T-helper 1 cell treated with Interleukin-12 subunit alpha and Interleukin-12 subunit beta and Interleukin-4 antibody, amounts not matched to agents 30 μg/mL and 1 μg/mL, for 36 hours (primary cell): ENCODE measurements around the gene ARHGEF16.

Experiments used
- H3K27ac Mint-ChIP-seq: one replicate; pipeline ENCODE4 v1.8.0; 2021; ENCODE audit warnings: mild to moderate bottlenecking, mixed read lengths
- H3K27me3 Mint-ChIP-seq: one replicate; pipeline ENCODE4 v1.8.0; 2021; ENCODE audit warnings: low read depth, mixed read lengths
- H3K36me3 Mint-ChIP-seq: one replicate; pipeline ENCODE4 v1.8.0; 2021; ENCODE audit warnings: low read depth, mixed read lengths
- H3K4me1 Mint-ChIP-seq: one replicate; pipeline ENCODE4 v1.8.0; 2021; ENCODE audit warnings: low read depth, mixed read lengths
- H3K4me3 Mint-ChIP-seq: one replicate; pipeline ENCODE4 v1.8.0; 2021; ENCODE audit warnings: mild to moderate bottlenecking, moderate library complexity, mixed read lengths
- H3K9me3 Mint-ChIP-seq: one replicate; pipeline ENCODE4 v1.8.0; 2021; ENCODE audit warnings: mixed read lengths

Gene ARHGEF16

DNA sequence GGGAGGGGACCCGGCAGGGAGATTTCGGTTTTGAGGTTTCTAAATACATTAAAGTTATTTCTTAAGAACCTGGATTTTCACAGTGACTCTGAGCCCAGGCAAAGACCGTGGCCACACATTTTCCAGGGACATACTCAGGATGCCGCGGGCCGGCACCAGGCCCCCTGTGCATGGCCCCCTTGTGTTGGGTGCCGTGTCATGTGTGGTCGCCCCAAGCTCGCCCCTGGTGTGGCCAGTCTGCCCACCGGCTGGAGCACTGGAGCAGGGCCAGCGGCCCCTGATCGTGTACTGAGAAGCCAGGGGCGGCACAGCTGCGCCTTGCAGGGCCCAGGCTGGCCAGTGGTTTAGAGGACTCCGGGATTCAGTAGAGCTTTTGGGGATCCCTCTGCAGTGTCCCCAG, 26.6 kb downstream of the ARHGEF16 start:
- Mint-ChIP-seq H3K27me3 (no peaks in the 10 kb centered on the region), H3K27ac (no peak overlapping the region), H3K36me3 (no peaks in the 10 kb centered on the region), H3K4me3 (no peak overlapping the region), H3K9me3 (no peaks in the 10 kb centered on the region), H3K4me1 (no peaks in the 10 kb centered on the region)

DNA sequence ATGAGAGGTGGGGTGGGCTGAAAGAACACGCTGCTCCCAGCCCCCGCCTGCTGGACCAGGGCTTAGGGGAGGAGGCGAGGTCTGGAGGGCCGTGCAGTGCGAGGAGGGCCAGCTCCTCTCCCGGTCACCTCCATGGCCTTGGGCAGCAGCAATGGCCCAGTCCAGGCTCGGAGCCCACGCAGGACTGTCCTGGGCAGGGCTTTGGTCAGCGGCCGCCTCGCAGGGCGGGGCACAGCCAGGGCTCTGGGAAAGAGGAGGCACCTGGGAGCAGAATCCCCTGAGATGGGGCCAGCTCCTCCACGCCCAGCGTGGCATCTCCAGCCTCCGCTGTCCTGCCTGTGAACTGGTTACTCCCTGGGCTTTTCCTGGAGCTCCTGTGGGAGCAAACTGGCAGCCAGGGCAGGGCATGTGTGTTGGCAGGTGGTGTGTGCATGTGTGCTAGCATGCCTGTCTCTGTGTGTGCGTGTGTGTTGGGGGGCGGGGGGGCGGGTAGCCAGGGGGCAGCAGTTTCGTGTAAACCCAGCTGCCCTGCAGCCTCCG, 27.4 kb downstream of the ARHGEF16 start:
- Mint-ChIP-seq H3K27ac (no peak overlapping the region), H3K27me3 (no peaks in the 10 kb centered on the region), H3K9me3 (no peaks in the 10 kb centered on the region), H3K4me1 (no peaks in the 10 kb centered on the region), H3K36me3 (no peaks in the 10 kb centered on the region), H3K4me3 (no peak overlapping the region)

DNA sequence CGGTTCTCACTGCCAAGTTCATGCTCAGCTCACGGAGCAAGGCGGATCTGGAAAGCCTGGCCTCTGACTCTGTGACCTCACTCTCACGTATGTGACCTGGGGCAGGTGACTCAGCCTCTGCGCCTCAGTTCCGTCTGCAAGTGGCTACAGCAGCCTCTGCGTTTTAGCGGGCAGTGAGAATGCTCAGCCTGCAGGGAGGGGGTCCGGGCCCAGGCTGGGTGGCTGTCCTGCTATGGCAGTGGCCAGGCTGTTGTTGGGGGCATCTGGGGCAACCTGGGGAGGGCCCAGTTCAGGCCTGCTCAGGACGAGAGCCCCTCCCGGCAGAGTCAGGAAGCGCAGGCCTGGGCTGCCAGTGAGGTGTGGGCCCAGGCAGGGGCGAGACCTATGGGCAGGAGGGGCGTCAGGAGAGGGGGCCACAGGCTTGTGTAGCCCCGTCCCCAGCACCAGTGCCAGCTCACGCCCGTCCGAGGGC, 27.9 kb downstream of the ARHGEF16 start:
- no peak overlapping the region for H3K4me3 Mint-ChIP-seq
- H3K27ac Mint-ChIP-seq, result no peak overlapping the region
- H3K4me1 Mint-ChIP-seq, result no peaks in the 10 kb centered on the region
- no peaks in the 10 kb centered on the region for H3K27me3 Mint-ChIP-seq
- H3K36me3 Mint-ChIP-seq, result no peaks in the 10 kb centered on the region
- H3K9me3 Mint-ChIP-seq, result no peaks in the 10 kb centered on the region

DNA sequence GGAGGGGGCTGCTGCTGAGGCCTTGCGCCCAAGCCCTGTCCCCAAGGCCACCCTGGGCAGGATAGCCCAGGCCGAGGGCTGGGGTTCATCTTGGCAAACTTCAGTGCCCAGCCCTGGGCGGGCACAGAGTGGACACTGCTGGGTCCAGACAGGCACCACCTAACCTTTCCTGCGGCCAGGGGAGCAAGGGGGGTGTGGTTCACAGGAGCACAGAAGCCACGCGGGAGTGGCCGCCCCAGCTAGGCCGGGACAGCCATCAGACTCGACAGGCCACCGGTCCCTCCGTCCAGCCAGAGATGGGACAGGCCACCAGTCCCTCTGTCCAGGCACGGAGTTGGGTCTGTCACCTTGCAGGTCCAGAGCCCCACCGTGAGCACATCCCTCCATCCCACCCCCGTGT, 28.9 kb downstream of the ARHGEF16 start:
- Mint-ChIP-seq H3K36me3 (no peaks in the 10 kb centered on the region), H3K27me3 (no peaks in the 10 kb centered on the region), H3K4me3 (no peak overlapping the region), H3K27ac (no peak overlapping the region), H3K9me3 (no peaks in the 10 kb centered on the region), H3K4me1 (no peaks in the 10 kb centered on the region)

DNA sequence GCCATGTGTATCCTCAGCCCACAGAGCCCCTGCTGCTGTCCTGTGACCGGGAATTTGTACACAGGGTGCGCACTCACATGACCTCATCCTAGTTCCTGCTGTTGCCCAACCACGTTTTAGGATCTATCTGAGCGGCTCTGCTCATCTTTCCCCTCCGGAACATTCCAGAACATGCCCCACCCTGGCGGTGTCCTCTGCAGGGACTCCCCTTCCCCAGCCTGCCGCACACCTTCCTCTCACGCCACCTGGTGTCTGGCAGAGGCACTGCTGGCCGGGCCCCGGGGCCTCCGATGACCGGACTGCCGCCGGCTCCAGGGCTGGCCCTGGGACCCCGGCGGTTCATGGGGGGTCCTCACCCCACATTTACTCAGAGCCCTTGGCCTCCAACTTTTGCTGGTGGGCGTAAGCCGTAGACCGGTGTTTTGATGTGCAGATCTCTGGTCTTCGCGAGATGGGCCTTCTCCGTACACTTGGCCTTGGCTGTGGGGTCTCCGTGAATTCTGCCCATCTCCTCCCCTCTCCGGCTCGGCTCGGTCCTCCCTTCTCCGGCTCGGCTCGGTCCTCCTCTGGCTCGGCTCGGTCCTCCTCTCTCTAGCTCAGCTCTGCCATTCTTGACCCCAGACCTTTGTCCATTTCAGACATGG, 29.5 kb downstream of the ARHGEF16 start:
- Mint-ChIP-seq H3K27me3 (no peaks in the 10 kb centered on the region), H3K4me3 (no peak overlapping the region), H3K4me1 (no peaks in the 10 kb centered on the region), H3K9me3 (peaks cover 4% of the 10 kb centered on the region), H3K27ac (no peak overlapping the region), H3K36me3 (no peaks in the 10 kb centered on the region)

DNA sequence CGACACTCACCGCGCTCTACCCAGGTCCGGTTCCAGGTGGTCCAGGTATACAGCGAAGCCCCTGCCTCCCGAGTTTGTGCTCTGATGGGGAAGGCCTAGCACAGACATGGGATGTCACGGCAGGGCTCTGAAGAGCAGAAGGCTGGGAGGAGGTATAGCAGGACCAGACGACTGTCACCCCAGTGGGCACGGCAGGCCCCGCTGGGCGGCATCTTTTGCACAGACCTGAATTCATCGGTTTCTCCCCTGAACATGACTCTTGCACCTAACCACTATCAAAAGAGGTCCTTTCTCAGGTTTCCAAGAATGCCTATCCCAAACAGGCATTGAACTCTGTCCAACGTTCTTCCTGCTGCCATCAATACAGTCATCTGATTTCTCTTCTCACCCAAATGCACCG, 30.6 kb downstream of the ARHGEF16 start:
- Mint-ChIP-seq H3K36me3 (no peaks in the 10 kb centered on the region), H3K9me3 (peaks cover 5% of the 10 kb centered on the region), H3K4me3 (no peak overlapping the region), H3K27me3 (no peaks in the 10 kb centered on the region), H3K4me1 (no peaks in the 10 kb centered on the region), H3K27ac (no peak overlapping the region)

DNA sequence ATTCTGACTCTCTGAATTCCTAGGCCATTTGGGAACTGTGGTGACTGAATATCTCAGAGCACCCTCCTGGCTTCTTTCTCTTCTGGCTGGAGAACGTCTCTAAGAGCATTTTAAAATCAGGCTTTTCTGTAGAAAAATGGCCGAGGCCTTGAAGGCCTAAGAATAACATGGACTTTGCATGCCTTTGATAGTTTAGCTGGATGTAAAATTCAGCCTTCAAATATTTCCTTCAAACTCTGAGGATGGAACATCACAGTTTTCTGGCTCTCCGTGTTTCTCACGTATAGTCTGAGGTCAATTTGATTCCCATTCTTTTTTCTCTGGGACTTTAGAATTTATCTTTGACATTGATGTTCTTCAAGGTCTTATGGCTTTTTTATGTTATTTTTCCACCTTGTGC, 34.0 kb downstream of the ARHGEF16 start:
- no peaks in the 10 kb centered on the region for H3K27me3 Mint-ChIP-seq
- no peak overlapping the region for H3K27ac Mint-ChIP-seq
- peaks cover 2% of the 10 kb centered on the region for H3K4me1 Mint-ChIP-seq
- no peak overlapping the region for H3K4me3 Mint-ChIP-seq
- no peaks in the 10 kb centered on the region for H3K36me3 Mint-ChIP-seq
- peaks cover 5% of the 10 kb centered on the region for H3K9me3 Mint-ChIP-seq

DNA sequence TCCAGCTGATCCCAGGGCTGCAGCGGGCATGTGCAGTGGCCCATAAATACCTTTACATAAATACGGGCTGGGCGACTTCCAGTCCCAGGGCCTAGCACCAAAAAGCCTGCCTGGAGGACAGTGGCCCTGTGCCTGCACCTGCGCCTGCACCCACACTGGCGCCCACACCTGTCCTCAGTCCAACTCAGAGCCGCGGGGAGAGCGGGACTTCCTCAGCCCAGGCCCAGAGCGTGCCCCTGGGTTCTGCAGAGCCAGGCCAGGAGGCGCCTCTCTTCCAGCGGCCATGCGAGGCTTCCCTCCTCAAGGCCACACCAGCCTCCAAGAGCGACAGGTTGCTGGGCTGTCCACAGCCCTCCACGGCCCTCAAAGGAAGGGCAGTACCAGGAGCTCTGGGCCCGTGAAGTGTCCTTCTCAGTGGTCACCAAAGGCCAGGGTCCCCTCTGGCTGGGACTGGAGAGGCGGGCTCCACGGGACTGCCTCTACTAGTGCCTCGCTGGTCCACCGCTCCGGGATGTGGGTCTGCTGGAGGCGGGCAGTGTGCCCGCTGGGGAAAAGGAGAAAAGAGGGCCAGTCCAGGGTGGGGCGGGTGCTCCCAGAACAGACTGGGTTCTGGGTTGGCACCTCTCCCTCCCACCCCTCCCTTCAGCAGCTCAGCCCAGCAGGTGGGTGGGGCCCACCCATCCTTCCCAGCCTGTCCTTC, 35.7 kb downstream of the ARHGEF16 start:
- Mint-ChIP-seq H3K27ac (no peak overlapping the region), H3K9me3 (peaks cover 5% of the 10 kb centered on the region), H3K27me3 (no peaks in the 10 kb centered on the region), H3K36me3 (no peaks in the 10 kb centered on the region), H3K4me1 (peaks cover 2% of the 10 kb centered on the region), H3K4me3 (no peak overlapping the region)

DNA sequence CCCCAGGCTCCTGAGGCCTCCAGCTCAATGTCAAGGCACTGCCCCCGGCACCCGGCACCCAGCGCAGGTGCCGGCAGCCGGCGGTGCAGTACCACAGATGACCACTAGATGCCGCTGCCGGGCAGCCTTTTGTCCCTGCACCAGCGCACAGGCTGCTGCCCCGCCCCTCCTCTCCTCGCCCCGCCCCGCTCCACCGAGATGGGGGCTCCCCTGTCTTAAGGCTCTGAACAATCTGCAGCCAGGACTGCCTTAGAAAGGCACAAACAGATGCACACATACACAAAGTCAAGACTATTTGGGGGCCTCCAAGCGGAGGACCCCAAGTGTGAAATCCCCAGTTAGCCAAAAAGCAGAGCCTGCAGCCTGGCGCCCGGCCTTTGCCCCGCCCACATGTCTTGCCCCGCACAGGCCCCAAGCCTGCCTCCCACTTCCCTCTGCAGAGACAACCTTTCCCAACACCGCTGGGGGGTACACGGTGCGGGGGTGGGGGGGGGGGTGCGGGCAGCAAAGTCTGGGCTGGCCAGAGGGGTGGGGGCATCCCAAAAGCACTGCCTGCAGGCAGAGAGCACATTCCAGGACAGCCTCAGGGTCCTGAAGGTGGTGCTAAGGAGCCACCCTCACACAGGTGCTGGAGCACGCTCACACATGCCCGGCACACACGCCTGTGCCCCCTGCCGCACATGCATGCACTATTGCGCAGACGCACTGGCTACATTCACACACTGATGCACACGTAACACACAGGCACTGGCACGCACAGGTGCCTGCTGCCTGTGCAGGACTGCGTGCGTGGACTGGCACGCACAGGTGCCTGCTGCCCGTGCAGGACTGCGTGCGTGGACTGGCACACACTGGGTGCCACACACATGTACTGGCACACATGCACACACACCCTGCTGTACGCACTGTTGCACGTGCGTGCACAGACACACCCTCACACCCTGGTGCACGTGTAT, 37.1 kb downstream of the ARHGEF16 start:
- H3K27me3 Mint-ChIP-seq, result no peaks in the 10 kb centered on the region
- peaks cover 2% of the 10 kb centered on the region for H3K4me1 Mint-ChIP-seq
- no peak overlapping the region for H3K4me3 Mint-ChIP-seq
- no peaks in the 10 kb centered on the region for H3K36me3 Mint-ChIP-seq
- peaks cover 5% of the 10 kb centered on the region for H3K9me3 Mint-ChIP-seq
- H3K27ac Mint-ChIP-seq, result no peak overlapping the region

DNA sequence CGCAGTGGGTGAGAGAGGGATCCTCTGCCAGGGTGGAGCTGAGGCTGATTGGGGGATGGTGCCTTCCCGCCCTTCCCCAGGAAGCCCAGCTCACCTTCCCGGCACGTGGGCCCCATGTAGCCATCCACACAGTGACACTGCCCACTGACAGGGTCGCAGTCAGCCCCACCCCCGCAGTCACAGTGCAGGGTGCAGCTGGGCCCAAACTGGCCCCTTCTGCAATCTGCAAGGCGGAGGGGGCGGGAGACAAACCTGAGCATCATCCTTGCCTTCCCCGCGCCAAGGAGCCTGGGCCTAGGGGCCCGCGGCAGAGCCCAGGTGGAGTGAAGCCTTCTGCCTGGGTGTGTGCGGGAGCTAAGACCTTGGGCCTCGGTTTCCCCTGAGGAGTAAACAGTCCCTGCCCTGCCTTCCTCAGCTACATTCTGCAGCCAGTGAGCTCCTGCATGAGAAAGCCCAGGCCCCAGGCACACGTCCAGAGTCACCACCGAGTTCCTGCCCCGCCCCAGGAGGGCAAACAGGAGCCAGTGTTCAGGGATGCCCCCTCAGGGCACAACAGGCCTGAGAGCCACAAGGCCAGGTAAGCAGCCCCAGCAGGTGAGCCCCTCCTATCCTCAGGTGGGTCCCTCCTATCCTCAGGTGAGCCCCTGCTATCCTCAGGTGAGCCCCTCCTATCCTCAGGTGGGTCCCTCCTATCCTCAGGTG, 38.2 kb downstream of the ARHGEF16 start:
- peaks cover 5% of the 10 kb centered on the region for H3K9me3 Mint-ChIP-seq
- H3K36me3 Mint-ChIP-seq, result no peaks in the 10 kb centered on the region
- H3K4me3 Mint-ChIP-seq, result no peak overlapping the region
- H3K4me1 Mint-ChIP-seq, result peaks cover 2% of the 10 kb centered on the region
- no peaks in the 10 kb centered on the region for H3K27me3 Mint-ChIP-seq
- no peak overlapping the region for H3K27ac Mint-ChIP-seq

DNA sequence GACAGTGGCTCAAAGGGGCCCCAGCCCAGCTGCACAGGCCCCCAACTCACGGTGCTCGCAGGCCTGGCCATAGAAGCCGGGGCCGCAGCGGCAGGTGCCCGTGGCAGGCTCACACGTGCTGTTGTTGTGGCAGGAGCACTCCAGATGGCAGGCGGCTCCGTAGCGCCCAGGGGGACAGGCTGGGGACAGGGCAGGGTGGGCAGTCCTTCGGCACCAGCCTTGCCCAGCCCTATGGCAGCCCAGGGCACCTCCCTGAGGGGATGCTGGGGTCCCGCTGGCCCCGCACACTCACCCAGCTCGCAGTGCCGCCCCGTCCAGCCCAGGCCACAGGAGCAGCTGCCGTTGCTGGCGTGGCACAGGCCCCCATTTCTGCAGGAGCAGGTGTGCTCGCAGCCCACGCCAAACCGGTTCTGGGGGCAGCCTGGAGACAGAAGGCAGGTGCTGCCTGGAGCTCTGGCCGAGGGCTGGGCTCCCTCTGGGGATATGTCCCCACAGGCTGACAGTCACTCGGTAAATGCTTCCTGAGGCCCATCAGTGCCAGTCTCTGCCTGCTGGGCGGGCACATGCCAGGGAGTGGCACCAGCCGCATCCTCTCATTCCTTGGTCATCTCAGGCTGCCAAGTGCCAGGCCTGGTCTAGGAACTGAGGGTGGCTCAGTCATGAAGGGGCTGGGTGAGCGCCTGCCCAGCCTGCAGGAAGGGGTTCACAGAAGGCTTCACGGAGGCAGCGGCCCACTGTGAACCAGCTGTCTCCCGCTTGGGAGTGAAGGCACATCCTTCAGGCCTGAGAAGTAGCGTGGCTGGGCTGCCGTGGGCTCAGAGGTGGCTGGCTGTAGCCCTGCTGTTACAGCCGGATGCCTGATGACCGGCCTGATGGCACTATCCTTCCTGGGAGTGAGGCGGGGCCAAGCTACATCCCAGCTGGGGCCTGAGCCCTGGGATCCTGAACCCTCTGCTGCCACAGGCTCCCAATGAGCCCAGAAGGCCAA, 40.1 kb downstream of the ARHGEF16 start:
- Mint-ChIP-seq H3K4me1 (peaks cover 2% of the 10 kb centered on the region), H3K9me3 (no peaks in the 10 kb centered on the region), H3K4me3 (no peak overlapping the region), H3K27ac (no peak overlapping the region), H3K27me3 (no peaks in the 10 kb centered on the region), H3K36me3 (no peaks in the 10 kb centered on the region)

DNA sequence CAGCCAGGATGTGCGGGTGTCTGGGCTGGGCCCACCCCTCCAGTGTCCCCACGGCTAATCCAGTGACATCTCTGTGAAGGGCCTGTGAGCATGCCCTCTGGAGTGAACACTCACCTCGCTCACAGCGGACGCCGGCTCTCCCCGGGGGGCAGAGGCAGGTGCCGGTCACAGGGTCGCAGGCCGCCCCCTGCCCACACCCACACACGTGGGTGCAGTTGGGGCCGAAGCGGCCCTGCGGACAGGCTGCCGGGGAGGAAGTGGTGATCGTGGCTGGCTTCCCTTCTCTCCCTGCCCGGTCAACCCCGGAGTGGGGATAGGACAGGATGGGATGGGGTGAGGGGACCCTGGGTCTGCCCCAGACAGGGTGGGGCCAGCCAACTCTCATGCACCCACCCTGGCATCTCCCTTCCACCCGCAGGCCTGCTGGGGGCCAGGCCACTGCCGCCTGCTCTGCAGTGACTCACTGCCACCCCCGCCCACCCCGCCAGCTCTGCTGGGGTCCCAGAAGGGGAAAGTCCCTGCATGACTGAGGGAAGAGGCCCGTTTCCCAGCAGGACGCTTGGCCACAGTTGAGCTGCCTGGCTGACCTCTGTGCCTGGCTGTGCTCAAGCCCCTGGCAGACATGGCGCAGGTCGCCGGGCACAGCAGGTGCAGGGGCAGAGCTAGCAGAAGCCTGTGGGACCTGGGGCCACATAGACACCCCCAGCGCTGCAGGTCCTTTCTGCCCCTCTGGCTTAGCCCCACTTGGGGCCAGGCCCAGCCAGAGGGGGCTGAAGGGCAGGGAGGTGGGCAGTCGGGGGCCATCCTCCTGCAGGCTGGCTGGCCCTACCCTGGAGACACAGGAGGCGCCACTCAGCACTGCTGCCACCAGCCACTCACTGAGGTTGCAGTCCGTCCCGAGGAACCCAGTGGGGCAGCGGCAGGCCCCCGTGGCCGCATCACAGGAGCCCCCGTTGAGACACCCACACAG, 41.6 kb downstream of the ARHGEF16 start:
- Mint-ChIP-seq H3K4me3 (no peak overlapping the region), H3K36me3 (no peaks in the 10 kb centered on the region), H3K27ac (no peak overlapping the region), H3K9me3 (no peaks in the 10 kb centered on the region), H3K4me1 (peaks cover 2% of the 10 kb centered on the region), H3K27me3 (no peaks in the 10 kb centered on the region)
